GM19395 (cell line): Measurements from ENCODE around the gene OR6C76.

Experiments
- ATAC-seq: cut with Tn5 transposase; IDR thresholded peaks from one replicate; pipeline ENCODE4 v1.9.1; 2021; ENCODE audit warnings: mild to moderate bottlenecking, moderate library complexity; ENCODE audit not compliant: unreplicated experiment

Gene OR6C76

DNA sequence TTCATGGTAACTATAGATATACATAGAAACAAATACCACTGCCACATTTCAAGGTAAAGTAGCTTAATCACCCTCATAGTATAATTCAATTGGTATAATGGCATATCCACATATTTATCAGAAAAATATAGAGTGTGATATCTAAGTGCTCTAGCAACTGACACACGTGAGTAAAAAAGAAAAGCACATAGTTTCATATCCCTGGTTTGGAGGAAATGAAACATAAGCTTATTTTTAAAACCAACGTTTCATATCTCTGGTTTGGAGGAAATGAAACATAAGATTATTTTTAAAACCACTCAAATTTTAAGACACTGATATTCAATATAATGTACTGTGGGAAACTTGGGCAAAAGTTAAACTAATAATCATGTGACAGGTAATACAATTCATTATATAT, 41.8 kb downstream of the OR6C76 start:
- ATAC-seq = peak; percentile 95

DNA sequence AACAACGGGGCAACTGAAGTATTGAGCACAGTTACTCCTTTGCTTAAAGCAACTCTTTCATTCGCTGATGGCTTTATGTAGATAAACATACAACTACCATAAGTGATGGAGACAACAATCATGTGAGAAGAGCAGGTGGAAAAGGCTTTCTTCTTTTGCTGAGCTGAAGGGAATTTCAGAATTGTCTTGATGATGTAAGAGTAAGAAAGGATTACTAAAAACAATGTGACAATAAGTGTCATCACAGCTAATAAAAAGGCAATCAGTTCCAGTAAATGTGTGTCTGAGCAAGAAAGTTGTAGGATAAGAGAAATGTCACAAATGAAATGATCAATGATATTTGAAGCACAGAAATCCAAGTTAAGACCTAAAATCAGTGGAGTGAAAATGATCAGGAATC, 43.2 kb downstream of the OR6C76 start:
- ATAC-seq = no peak

DNA sequence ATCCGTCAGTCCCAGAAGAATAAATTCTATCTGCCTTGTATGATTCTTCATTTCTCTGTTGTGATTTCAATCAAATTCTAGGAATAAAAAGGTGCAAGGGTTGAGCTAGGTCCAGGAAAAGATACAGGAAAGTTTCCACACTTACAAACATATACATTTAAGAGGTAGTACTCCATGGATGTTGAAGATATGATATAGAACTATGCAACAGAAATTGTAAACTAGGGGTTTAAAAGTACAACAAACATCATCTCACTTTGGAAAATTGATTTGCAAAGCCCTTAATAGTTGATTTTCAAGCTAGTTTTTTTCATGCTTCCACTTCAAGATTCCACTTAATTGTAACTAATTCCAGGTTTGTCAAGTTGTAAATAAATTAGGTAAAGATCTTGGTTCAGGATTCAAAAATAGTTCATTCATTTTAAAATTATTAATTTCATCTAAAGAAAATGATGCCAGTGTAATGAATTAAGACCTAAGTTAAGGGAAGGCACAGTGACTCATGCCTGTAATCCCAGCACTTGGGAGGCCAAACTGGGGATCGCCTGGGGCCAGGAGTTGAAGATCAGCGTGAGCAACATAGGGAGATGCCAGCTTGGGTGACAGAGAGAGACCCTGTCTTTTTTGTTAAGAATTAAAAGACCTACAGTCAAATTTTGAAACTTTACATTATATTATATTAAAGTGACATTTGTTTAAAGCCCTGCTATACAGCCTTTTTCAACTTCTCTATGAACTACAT, 44.2 kb downstream of the OR6C76 start, which contains the start of gene OR6C70:
OR6C70 (minus strand) TSS at position 51 of the 742 bp plus-strand sequence; CDS start at position 51, 0 bp downstream.
- no peak for ATAC-seq

DNA sequence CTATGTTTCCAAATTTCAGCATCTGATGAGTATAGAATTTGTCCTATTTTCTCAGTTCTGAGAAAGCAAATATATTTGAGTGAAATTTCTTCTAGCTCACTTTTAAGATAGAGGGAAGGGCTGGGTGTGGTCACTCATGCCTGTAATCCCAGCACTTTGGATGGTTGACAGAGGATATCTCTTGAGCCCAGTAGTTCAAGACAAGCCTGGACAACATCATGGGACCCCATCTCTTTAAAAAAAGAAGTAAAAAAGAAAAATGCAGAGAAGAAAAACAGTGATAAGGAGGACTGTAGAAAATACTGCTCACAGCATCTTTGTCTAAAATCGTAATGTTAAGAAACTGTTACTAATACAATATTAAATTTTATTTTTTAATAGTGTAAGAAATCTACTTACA, 46.2 kb downstream of the OR6C76 start:
- ATAC-seq = no peak
